Myometrial cell (primary cell): ENCODE results near the gene SLC25A36. TPM values are rescaled to one million over a fixed set of nuclear protein-coding genes. Genes with fewer than 3 reads are reported as not detected.

ENCODE experiments used
- total RNA-seq: library from RNA; depleted of rRNA; stranded (reverse); fragments of >200 nt; gene quantifications from 2 replicates; pipeline ENCODE4 v1.2.3, GENCODE V29; 2015

Gene SLC25A36, protein sequence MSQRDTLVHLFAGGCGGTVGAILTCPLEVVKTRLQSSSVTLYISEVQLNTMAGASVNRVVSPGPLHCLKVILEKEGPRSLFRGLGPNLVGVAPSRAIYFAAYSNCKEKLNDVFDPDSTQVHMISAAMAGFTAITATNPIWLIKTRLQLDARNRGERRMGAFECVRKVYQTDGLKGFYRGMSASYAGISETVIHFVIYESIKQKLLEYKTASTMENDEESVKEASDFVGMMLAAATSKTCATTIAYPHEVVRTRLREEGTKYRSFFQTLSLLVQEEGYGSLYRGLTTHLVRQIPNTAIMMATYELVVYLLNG
- 12.7 and 29.1 TPM in 2 replicates for total RNA-seq

GRCh38 chr3:140941434-140942220 lies at the start of gene SLC25A36:
Gene SLC25A36, plus strand, starts transcription at chr3:140941836. Its CDS starts 219 bp downstream, at chr3:140942055.

Other genes starting within 250 kb of the SLC25A36 start
- gene SPSB4, start 109.5 kb downstream of the SLC25A36 start, total RNA-seq, result not detected in 2 replicates